ENCODE data around the gene OSBPL7. TPM values are rescaled to one million over a fixed set of nuclear protein-coding genes. Genes with fewer than 3 reads are reported as not detected.

OSBPL7 gene
- total RNA-seq, 1 donor from 2014 or later = 25.1 TPM

- TF ChIP-seq, protein P1, sequence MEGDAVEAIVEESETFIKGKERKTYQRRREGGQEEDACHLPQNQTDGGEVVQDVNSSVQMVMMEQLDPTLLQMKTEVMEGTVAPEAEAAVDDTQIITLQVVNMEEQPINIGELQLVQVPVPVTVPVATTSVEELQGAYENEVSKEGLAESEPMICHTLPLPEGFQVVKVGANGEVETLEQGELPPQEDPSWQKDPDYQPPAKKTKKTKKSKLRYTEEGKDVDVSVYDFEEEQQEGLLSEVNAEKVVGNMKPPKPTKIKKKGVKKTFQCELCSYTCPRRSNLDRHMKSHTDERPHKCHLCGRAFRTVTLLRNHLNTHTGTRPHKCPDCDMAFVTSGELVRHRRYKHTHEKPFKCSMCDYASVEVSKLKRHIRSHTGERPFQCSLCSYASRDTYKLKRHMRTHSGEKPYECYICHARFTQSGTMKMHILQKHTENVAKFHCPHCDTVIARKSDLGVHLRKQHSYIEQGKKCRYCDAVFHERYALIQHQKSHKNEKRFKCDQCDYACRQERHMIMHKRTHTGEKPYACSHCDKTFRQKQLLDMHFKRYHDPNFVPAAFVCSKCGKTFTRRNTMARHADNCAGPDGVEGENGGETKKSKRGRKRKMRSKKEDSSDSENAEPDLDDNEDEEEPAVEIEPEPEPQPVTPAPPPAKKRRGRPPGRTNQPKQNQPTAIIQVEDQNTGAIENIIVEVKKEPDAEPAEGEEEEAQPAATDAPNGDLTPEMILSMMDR (IDR thresholded peaks at IDR 0.05; ENCODE audit: unreplicated experiment) = no peak
- Mint-ChIP-seq H3K36me3 (no peaks in the 10 kb centered on the region), H3K27me3 (ENCODE audit: low read depth) (peaks cover 90% of the 10 kb centered on the region), H3K27ac (no peak overlapping the region), H3K9me3 (no peaks in the 10 kb centered on the region), H3K4me3 (peak overlapping the region; percentile 20), H3K4me1 (peaks cover 3% of the 10 kb centered on the region)
- peak in 1 of 2 experiments; percentile 30 for DNase-seq (ENCODE audit: low spot score in 2 of 2, unreplicated experiment in 2 of 2)
Observed at GRCh38 chr17:47791025-47791424, 30.6 kb downstream of the OSBPL7 start.

- H3K4me1 Mint-ChIP-seq = peaks cover 3% of the 10 kb centered on the region
- TF ChIP-seq, protein P1 (IDR thresholded peaks at IDR 0.05; ENCODE audit: unreplicated experiment) = no peak
- no peaks in the 10 kb centered on the region for H3K9me3 Mint-ChIP-seq
- H3K27me3 Mint-ChIP-seq (ENCODE audit: low read depth) = peaks cover 92% of the 10 kb centered on the region
- H3K4me3 Mint-ChIP-seq = peak overlapping the region; percentile 49
- peak in 1 of 2 experiments; percentile 60 for DNase-seq (ENCODE audit: low spot score in 2 of 2, unreplicated experiment in 2 of 2)
- no peaks in the 10 kb centered on the region for H3K36me3 Mint-ChIP-seq
- no peak overlapping the region for H3K27ac Mint-ChIP-seq
Observed at GRCh38 chr17:47789611-47790561, 31.7 kb downstream of the OSBPL7 start.

DNA sequence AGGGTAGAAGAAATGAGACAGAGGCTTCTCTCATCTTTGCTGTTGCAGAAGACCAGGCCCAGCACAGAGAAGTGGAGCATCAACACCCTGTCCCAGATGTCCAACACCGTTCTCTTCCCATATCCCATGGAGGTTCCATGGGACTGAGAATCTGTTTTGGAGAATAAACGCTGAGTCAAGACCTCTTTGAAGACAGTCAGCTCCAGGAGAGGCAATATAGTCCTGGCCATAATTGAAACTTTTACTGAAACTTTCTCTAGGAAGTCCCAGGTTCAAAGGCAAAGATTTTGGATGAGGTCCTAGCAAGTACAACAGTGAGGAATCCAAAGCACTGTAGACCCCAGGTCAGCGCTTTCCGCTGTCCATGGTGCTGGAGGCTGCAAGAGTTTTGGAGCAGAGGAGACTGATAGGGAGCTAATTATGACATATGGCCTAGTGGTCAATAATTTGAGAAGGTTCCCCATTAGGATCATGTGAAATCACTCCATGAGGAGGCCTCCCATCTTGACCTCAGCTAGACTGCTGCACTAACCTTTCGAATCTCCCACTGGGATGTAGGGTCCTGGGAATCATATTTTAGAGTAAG, 36.0 kb downstream of the OSBPL7 start:
- TF ChIP-seq, protein P1 (IDR thresholded peaks at IDR 0.05; ENCODE audit: unreplicated experiment) = no peak
- Mint-ChIP-seq H3K4me1 (peaks cover 3% of the 10 kb centered on the region), H3K27ac (no peak overlapping the region), H3K4me3 (no peak overlapping the region), H3K27me3 (ENCODE audit: low read depth) (peaks cover 85% of the 10 kb centered on the region), H3K36me3 (no peaks in the 10 kb centered on the region), H3K9me3 (no peaks in the 10 kb centered on the region)
- peak; percentile 45 to 62 for DNase-seq (ENCODE audit: low spot score in 2 of 2, unreplicated experiment in 2 of 2)

- H3K27me3 Mint-ChIP-seq (ENCODE audit: low read depth) = peaks cover 66% of the 10 kb centered on the region
- no peak for DNase-seq (ENCODE audit: low spot score in 2 of 2, unreplicated experiment in 2 of 2)
- no peak overlapping the region for H3K27ac Mint-ChIP-seq
- H3K4me1 Mint-ChIP-seq = no peaks in the 10 kb centered on the region
- H3K9me3 Mint-ChIP-seq = no peaks in the 10 kb centered on the region
- TF ChIP-seq, protein P1 (IDR thresholded peaks at IDR 0.05; ENCODE audit: unreplicated experiment) = no peak
- no peaks in the 10 kb centered on the region for H3K36me3 Mint-ChIP-seq
- H3K4me3 Mint-ChIP-seq = no peak overlapping the region
Observed at GRCh38 chr17:47781397-47781796, 40.2 kb downstream of the OSBPL7 start.

GRCh38 chr17:47778184-47778635, 43.4 kb downstream of the OSBPL7 start:
- no peak overlapping the region for H3K4me3 Mint-ChIP-seq
- H3K4me1 Mint-ChIP-seq = no peaks in the 10 kb centered on the region
- peaks cover 77% of the 10 kb centered on the region for H3K27me3 Mint-ChIP-seq (ENCODE audit: low read depth)
- DNase-seq (ENCODE audit: low spot score in 2 of 2, unreplicated experiment in 2 of 2) = no peak
- H3K36me3 Mint-ChIP-seq = no peaks in the 10 kb centered on the region
- TF ChIP-seq, protein P1 (IDR thresholded peaks at IDR 0.05; ENCODE audit: unreplicated experiment) = no peak
- H3K9me3 Mint-ChIP-seq = no peaks in the 10 kb centered on the region
- H3K27ac Mint-ChIP-seq = no peak overlapping the region
